GM13977 (cell line): ENCODE results near the gene APOBEC4.
"Not testable (repeated sequence)": the region's sequence is repeated elsewhere in the genome, so short reads cannot be mapped to it uniquely, and the experiment has no call there.

Experiments used
- DNase-seq: peaks from one replicate; pipeline ENCODE4 v3.0.0; 2012; ENCODE audit warnings: low spot score
- in situ Hi-C: fragments of 300-500 bp; cut with MboI; formaldehyde crosslinking; loops from one replicate; pipeline ENCODE4 v1.12.0; 2022; ENCODE audit warnings: low sequenced_read_pairs, low pct_unique_long_range_greater_than_20kb, mixed read lengths, inconsistent platforms; ENCODE audit not compliant: unreplicated experiment
- TF ChIP-seq, protein P1 (sequence below): IDR thresholded peaks from 2 replicates; pipeline ENCODE4 v1.5.1; 2012; ENCODE audit warnings: mild to moderate bottlenecking, control low read depth; ENCODE audit not compliant: insufficient read depth; ENCODE audit errors: extremely low read depth, missing control alignments

APOBEC4 gene

DNA sequence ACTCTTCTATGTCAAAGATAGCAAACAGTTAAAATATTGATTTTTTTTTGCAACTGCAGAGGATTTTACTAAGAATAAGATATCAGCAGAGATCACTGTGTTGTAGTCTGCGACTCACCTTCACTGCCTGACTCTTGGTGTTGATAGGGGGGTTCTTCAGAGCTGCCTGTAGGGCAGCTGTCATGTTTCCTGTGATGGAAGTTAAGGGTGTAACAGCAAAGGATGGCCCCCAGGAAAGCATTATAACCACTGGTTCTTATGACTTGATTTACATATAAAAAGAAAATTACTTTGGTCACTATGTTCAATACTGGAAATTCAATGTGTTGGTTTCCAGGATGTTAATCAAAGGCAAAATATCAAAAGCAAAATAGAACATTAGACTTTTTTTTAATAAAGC lies 20.2 kb downstream of the APOBEC4 start:
- in situ Hi-C loops: no loop called here
- DNase-seq: no peak
- TF ChIP-seq, protein P1, sequence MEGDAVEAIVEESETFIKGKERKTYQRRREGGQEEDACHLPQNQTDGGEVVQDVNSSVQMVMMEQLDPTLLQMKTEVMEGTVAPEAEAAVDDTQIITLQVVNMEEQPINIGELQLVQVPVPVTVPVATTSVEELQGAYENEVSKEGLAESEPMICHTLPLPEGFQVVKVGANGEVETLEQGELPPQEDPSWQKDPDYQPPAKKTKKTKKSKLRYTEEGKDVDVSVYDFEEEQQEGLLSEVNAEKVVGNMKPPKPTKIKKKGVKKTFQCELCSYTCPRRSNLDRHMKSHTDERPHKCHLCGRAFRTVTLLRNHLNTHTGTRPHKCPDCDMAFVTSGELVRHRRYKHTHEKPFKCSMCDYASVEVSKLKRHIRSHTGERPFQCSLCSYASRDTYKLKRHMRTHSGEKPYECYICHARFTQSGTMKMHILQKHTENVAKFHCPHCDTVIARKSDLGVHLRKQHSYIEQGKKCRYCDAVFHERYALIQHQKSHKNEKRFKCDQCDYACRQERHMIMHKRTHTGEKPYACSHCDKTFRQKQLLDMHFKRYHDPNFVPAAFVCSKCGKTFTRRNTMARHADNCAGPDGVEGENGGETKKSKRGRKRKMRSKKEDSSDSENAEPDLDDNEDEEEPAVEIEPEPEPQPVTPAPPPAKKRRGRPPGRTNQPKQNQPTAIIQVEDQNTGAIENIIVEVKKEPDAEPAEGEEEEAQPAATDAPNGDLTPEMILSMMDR: no peak

DNA sequence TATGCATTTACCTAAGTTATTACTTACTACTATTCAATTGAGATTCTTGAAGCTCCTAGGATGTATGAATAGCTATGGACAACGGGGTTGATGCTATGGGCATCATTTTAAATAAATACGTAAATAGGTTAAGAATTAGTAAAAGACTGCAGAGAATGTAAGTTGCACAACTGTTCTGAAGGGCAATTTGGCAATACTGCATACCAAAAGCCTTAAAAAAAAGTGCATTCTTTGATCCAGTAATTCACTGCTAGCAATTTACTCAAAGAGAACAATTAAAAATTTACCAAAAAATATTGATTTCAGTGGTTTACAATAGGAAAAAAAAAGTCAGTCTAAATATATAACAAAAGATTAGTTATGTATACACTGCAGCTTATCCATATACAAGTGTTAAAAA lies 21.0 kb downstream of the APOBEC4 start:
- in situ Hi-C loops: no loop called here
- TF ChIP-seq, protein P1: no peak
- no peak for DNase-seq

DNA sequence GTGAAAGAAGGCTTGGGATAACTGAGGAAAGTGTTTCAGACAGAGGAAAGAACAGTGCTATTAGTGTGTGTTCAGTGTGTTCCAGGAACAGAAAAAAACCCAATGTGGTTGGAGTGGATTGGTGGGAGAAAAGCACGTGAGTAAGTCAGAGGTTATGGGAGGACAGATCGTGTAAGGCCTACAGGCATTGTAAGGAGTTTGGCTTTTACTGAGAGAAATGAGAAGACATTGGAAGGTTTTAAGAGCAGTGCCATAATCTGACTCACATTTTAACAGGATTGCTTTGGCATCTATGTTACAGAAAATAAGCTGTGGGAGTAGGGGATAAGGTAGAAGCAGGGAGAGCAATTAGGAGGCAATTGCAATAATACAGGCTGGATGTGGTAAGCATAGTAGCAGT lies 22.4 kb downstream of the APOBEC4 start:
- in situ Hi-C loops: no loop called here
- DNase-seq: no peak
- TF ChIP-seq, protein P1: no peak

DNA sequence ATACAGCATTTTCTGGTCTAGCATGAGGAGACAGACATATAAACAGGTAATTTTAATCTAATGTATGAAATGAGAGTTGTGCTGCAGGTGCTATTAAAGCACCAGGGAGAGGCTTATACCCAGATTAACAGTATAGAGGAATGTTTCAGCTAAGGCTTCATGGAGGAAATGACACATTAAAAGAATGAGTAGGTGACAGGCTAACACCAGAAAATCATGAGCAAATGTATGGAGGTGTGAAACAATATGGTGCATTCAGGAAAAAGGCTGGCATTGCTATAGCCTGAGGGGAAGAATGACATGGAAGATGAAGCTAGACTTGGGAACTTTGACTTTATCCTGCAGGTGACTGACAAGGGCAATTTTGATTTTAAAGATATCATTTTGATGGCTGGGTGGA lies 24.6 kb downstream of the APOBEC4 start:
- in situ Hi-C loops: no loop called here
- TF ChIP-seq, protein P1: no peak
- DNase-seq: no peak

DNA sequence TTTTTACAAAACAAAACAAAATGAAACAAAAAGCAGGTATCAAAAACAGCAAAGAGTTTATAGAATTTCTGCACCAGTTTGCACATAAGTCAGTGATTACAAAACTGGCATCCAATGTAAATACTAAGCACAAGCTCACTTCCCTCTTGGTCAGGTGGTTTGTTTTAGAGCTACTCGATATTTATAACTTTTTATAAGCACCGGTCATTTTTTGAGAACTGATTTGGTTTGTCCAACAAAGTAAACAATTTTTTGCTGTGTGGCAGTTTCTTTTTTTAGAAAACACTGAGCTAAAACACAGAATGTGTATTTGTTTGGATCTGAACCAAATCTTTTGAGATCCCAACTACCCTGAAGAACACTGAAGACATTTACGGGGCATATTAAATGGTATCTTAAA lies 26.9 kb downstream of the APOBEC4 start:
- in situ Hi-C loops, DNase-seq: not testable (repeated sequence)

DNA sequence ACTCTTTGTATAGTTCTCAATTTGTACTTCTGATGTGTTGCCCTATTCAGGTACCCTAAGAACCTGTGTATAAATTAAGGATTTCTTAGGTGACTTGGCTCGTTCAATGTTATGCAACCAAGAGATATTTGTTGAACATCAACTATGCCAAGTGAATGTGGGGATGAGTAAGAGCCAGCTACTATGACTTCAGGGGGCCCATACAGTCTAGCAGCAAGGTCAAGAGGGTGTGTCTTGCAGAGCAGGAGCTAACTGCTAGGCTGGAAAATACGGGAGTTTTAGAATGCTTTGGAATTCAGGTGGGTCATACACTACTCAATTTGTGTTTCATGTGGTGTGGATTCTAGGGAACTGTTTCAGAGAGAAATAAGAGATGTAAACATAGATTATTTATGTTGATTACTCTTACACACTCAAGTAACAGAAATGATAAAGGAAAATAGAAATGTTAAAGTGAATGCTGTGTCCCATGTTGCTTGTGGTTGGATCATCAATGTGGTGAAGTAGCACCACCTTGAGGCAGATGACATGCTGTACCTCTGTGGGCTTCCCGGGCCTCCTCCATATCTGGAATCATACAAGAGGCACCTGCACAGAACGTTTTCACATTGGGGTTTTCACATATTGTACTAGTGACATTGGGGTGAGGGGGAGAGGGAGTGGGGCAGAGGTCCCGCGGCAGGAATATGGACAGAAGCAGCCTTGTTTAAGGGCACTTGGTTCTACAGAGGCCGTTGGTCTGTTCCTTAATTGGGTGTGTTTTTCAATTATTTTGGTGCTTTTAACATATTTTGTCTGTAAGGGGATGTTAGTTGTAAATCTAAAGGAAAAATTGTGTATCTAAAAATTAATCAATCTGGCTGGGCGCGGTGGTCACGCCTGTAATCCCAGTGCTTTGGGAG lies 30.0 kb downstream of the APOBEC4 start:
- in situ Hi-C loops: no loop called here
- TF ChIP-seq, protein P1: peak; percentile 80
- peak; percentile 42 for DNase-seq

DNA sequence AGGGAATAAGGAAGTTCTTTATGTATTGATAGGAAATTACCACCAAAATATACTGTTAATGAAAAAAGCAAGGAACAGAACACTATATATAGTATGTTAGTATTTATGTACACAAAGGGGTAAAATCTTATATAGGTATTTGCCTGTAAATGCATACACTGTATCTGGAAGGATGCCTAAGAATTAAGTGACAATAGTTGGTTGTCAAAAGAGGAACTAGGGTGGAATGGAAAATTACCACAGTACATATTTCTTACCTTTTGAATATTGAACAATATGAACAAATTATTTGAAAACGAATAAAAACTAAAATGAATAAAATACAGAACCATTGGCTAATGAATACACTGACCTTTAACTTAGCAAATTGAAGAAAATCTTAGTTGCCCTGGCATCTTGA lies 31.1 kb downstream of the APOBEC4 start:
- DNase-seq: no peak
- in situ Hi-C loops: no loop called here
- TF ChIP-seq, protein P1: no peak
